NCI-H146 treated with DMSO at 0.1 percent for 48 hours (cell line): Measurements from ENCODE around the gene CCDC188.
"Not testable (repeated sequence)": the region's sequence is repeated elsewhere in the genome, so short reads cannot be mapped to it uniquely, and the experiment has no call there.

ENCODE experiments used
- DNase-seq: peaks from one replicate; lab custom pipeline; 2025; ENCODE audit not compliant: unreplicated experiment; lab: John Stamatoyannopoulos, UW

Gene CCDC188

GRCh38 chr22:20171288-20172140, 20.7 kb upstream of the CCDC188 start:
- no peak for DNase-seq

- no peak for DNase-seq
Observed at GRCh38 chr22:20170170-20170569, 19.3 kb upstream of the CCDC188 start.

- DNase-seq = no peak
Observed at GRCh38 chr22:20169253-20169822, 18.5 kb upstream of the CCDC188 start.

GRCh38 chr22:20167643-20168322, 16.9 kb upstream of the CCDC188 start:
- no peak for DNase-seq

GRCh38 chr22:20166703-20167102, 15.8 kb upstream of the CCDC188 start:
- DNase-seq = no peak

GRCh38 chr22:20165913-20166312, 15.1 kb upstream of the CCDC188 start:
- no peak for DNase-seq

GRCh38 chr22:20165421-20165820, 14.6 kb upstream of the CCDC188 start:
- no peak for DNase-seq

- DNase-seq = no peak
Observed at GRCh38 chr22:20164863-20165262, 14.0 kb upstream of the CCDC188 start.

GRCh38 chr22:20160041-20160440, 9.2 kb upstream of the CCDC188 start:
- DNase-seq = no peak

- DNase-seq = not testable (repeated sequence)
Observed at GRCh38 chr22:20159531-20159930, 8.7 kb upstream of the CCDC188 start.

- no peak for DNase-seq
Observed at GRCh38 chr22:20159076-20159475, 8.2 kb upstream of the CCDC188 start.

- no peak for DNase-seq
Observed at GRCh38 chr22:20158391-20159036, 7.7 kb upstream of the CCDC188 start.

GRCh38 chr22:20157430-20158183, 6.8 kb upstream of the CCDC188 start:
- DNase-seq = no peak

- DNase-seq = no peak
Observed at GRCh38 chr22:20156611-20157429, 6.0 kb upstream of the CCDC188 start.

GRCh38 chr22:20156042-20156389, 5.2 kb upstream of the CCDC188 start:
- no peak for DNase-seq

GRCh38 chr22:20155330-20156041, 4.6 kb upstream of the CCDC188 start:
- DNase-seq = peak; percentile 80

GRCh38 chr22:20154602-20155187, 3.8 kb upstream of the CCDC188 start:
- DNase-seq = peak; percentile 23

GRCh38 chr22:20153945-20154344, 3.1 kb upstream of the CCDC188 start:
- no peak for DNase-seq

- DNase-seq = no peak
Observed at GRCh38 chr22:20152464-20152890, 1.6 kb upstream of the CCDC188 start.
